Memory B cell (primary cell): ENCODE results near the gene PCDHGB4.
"Not testable (repeated sequence)": the region's sequence is repeated elsewhere in the genome, so short reads cannot be mapped to it uniquely, and the experiment has no call there.

Source experiments
- ATAC-seq: fragments of 150-1000 bp; cut with Tn5 transposase; 2 replicates; pipeline ENCODE4 v1.10.0; 2021; ENCODE audit warnings: low read depth, mild to moderate bottlenecking, moderate library complexity
- DNase-seq, 2 donors: peaks; one replicate each; pipeline ENCODE4 v3.0.0; 2022; ENCODE audit warnings: low spot score in 2 of 2
- H3K27ac Mint-ChIP-seq: one replicate; pipeline ENCODE4 v1.8.0; 2022; ENCODE audit warnings: mild to moderate bottlenecking, moderate library complexity, mixed read lengths
- H3K27me3 Mint-ChIP-seq: one replicate; pipeline ENCODE4 v1.8.0; 2022; ENCODE audit warnings: mixed read lengths
- H3K36me3 Mint-ChIP-seq: one replicate; pipeline ENCODE4 v1.8.0; 2022; ENCODE audit warnings: mild to moderate bottlenecking, mixed read lengths
- H3K4me1 Mint-ChIP-seq: one replicate; pipeline ENCODE4 v1.8.0; 2022; ENCODE audit warnings: mixed read lengths
- H3K4me3 Mint-ChIP-seq: one replicate; pipeline ENCODE4 v1.8.0; 2022; ENCODE audit warnings: mild to moderate bottlenecking, moderate library complexity, mixed read lengths
- H3K9me3 Mint-ChIP-seq: one replicate; pipeline ENCODE4 v1.8.0; 2022; ENCODE audit warnings: mixed read lengths

The PCDHGB4 gene

DNA sequence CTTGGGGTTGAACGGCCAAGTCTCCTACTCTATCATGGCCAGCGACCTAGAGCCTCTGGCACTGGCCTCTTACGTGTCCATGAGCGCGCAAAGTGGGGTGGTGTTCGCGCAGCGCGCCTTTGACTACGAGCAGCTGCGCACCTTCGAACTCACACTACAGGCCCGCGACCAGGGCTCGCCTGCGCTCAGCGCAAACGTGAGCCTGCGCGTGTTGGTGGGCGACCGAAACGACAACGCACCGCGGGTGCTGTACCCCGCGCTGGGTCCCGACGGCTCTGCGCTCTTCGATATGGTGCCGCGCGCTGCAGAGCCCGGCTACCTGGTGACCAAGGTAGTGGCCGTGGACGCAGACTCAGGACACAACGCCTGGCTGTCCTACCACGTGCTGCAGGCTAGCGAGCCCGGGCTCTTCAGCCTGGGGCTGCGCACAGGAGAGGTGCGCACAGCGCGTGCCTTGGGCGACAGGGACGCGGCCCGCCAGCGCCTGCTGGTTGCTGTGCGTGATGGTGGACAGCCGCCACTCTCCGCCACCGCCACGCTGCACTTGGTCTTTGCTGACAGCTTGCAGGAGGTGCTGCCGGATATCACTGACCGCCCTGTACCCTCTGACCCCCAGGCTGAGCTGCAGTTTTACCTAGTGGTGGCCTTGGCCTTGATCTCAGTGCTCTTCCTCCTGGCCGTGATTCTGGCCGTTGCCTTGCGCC lies 12.2 kb downstream of the PCDHGB4 start:
- Mint-ChIP-seq H3K9me3 (peaks cover 7% of the 10 kb centered on the region), H3K36me3 (peaks cover 4% of the 10 kb centered on the region), H3K4me1 (no peaks in the 10 kb centered on the region), H3K27me3 (peaks cover 20% of the 10 kb centered on the region), H3K4me3 (no peak overlapping the region), H3K27ac (no peak overlapping the region)
- DNase-seq: no peak
- no peak for ATAC-seq

DNA sequence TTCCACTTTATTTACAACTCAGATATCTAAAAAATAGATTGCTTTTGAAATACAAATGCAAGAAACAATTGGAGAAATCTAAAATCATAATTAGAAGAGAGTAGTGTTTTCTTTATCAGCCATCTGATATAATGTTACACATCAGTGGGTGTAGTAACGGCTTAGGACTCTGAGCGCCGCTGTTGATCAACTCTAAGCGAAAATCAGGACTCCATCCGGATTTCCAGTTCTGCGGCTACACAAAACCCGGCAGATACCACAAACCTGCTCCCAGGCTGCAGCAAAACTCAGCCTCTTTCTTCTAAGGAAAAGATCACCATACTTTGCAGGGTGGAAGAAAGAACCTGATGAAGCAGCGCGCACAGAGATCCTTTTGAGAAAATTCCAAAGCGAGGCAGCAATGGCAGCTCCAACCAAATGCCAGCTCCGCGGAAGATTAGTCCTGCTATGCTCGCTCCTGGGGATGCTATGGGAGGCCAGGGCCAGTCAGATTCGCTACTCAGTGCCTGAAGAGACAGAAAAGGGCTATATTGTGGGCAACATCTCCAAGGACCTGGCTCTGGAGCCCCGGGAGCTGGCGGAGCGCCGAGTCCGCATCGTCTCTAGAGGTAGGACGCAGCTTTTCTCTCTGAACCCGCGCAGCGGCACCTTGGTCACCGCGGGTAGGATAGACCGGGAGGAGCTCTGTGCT lies 15.2 kb downstream of the PCDHGB4 start, which contains the start of gene PCDHGA9:
PCDHGA9 (plus strand) TSS at position 226 of the 691 bp plus-strand sequence; CDS start at position 401, 175 bp downstream.
- no peaks in the 10 kb centered on the region for H3K4me1 Mint-ChIP-seq
- H3K36me3 Mint-ChIP-seq: peaks cover 7% of the 10 kb centered on the region
- peaks cover 21% of the 10 kb centered on the region for H3K27me3 Mint-ChIP-seq
- DNase-seq (no peak), ATAC-seq (no peak)
- H3K4me3 Mint-ChIP-seq: peak within 1 kb of the TSS; percentile 67
- peaks cover 13% of the 10 kb centered on the region for H3K9me3 Mint-ChIP-seq
- no peak within 1 kb of the TSS for H3K27ac Mint-ChIP-seq

DNA sequence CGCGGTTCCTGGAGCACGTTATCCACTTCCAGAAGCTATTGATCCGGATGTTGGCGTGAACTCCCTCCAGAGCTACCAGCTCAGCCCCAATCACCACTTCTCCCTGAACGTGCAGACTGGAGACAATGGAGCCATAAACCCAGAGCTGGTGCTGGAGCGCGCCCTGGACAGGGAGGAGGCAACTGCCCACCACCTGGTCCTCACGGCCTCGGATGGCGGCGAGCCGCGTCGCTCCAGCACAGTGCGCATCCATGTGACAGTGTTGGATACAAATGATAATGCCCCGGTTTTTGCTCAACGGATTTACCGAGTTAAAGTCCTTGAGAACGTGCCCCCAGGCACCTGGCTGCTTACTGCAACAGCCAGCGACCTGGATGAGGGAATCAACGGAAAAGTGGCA lies 15.9 kb downstream of the PCDHGB4 start:
- ATAC-seq (no peak), DNase-seq (no peak)
- H3K36me3 Mint-ChIP-seq: peaks cover 9% of the 10 kb centered on the region
- no peak overlapping the region for H3K27ac Mint-ChIP-seq
- H3K4me3 Mint-ChIP-seq: no peak overlapping the region
- peaks cover 2% of the 10 kb centered on the region for H3K4me1 Mint-ChIP-seq
- H3K9me3 Mint-ChIP-seq: peaks cover 15% of the 10 kb centered on the region
- H3K27me3 Mint-ChIP-seq: peaks cover 23% of the 10 kb centered on the region

DNA sequence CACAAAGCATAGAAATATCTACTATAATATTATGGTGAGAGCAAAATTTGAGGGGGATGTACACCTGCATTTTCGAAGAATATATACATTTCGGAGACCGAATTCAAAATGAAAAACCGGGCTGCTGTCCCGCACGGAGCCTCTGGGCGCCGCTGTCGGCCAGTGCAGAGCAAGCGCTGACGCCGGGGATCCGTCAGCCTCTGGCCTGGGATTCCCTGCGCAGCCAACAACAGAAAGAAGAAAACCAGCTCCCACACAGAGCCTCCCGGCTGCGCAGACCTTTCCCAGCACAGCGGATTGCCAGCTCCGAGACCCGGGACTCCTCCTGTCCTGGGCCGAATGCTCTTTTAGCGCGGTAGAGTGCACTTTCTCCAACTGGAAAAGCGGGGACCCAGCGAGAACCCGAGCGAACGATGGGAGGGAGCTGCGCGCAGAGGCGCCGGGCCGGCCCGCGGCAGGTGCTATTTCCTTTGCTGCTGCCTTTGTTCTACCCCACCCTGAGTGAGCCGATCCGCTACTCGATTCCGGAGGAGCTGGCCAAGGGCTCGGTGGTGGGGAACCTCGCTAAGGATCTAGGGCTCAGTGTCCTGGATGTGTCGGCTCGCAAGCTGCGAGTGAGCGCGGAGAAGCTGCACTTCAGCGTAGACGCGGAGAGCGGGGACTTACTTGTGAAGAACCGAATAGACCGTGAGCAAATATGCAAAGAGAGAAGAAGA lies 20.4 kb downstream of the PCDHGB4 start, which contains the start of gene PCDHGB6:
PCDHGB6 (plus strand) TSS at position 232 of the 716 bp plus-strand sequence; CDS start at position 414, 182 bp downstream.
- Mint-ChIP-seq H3K4me3 (peak within 1 kb of the TSS; percentile 72), H3K27ac (peak within 1 kb of the TSS; percentile 53), H3K36me3 (peaks cover 12% of the 10 kb centered on the region), H3K9me3 (peaks cover 17% of the 10 kb centered on the region), H3K27me3 (peaks cover 25% of the 10 kb centered on the region)
- not testable (repeated sequence) for H3K4me1 Mint-ChIP-seq, DNase-seq
- peak; percentile 60 for ATAC-seq

DNA sequence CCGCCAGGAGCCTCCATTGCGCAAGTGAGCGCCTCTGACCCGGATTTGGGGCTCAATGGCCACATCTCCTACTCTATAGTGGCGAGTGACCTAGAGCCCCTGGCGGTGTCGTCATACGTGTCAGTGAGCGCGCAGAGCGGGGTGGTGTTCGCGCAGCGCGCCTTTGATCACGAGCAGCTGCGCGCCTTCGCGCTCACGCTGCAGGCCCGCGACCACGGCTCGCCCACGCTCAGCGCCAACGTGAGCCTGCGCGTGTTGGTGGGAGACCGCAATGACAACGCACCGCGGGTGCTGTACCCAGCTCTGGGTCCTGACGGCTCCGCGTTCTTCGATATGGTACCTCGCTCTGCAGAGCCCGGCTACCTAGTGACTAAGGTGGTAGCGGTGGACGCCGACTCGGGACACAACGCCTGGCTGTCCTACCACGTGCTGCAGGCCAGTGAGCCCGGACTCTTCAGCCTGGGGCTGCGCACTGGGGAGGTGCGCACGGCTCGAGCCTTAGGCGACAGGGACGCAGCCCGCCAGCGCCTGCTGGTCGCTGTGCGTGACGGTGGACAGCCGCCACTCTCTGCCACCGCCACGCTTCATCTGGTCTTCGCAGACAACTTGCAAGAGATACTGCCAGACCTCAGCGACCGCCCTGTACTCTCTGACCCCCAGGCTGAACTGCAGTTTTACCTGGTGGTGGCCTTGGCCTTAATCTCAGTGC lies 22.3 kb downstream of the PCDHGB4 start:
- Mint-ChIP-seq H3K27me3 (peaks cover 28% of the 10 kb centered on the region), H3K27ac (peak overlapping the region; percentile 77), H3K4me3 (no peak overlapping the region)

DNA sequence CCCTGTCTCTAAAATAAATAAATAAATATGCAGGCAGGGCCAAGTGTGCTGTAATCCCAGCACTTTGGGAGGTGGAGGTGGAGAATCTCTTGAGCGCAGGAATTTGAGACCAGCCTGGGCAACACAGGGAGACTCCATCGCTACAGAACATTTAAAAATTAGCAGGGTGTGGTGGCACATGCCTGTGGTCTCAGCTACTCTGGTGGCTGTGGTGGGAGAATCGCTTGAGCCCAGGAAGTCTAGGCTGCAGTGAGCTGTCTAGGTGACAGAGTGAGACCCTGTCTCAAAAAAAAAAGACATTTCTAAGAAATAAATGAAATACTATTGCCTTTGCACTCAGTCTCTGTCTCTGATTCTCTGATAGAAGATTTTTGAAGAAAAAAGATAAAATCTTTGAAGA lies 24.1 kb downstream of the PCDHGB4 start:
- ATAC-seq (no peak), DNase-seq (no peak)
- peaks cover 9% of the 10 kb centered on the region for H3K36me3 Mint-ChIP-seq
- H3K27me3 Mint-ChIP-seq: peaks cover 25% of the 10 kb centered on the region
- H3K4me1 Mint-ChIP-seq: peaks cover 8% of the 10 kb centered on the region
- no peak overlapping the region for H3K4me3 Mint-ChIP-seq
- H3K27ac Mint-ChIP-seq: no peak overlapping the region
- peaks cover 9% of the 10 kb centered on the region for H3K9me3 Mint-ChIP-seq

More for the DNA sequence above, 22.3 kb downstream of the PCDHGB4 start:
- no peak for ATAC-seq
- no peak for DNase-seq
- peaks cover 8% of the 10 kb centered on the region for H3K4me1 Mint-ChIP-seq
- H3K36me3 Mint-ChIP-seq: peaks cover 12% of the 10 kb centered on the region
- H3K9me3 Mint-ChIP-seq: peaks cover 15% of the 10 kb centered on the region

DNA sequence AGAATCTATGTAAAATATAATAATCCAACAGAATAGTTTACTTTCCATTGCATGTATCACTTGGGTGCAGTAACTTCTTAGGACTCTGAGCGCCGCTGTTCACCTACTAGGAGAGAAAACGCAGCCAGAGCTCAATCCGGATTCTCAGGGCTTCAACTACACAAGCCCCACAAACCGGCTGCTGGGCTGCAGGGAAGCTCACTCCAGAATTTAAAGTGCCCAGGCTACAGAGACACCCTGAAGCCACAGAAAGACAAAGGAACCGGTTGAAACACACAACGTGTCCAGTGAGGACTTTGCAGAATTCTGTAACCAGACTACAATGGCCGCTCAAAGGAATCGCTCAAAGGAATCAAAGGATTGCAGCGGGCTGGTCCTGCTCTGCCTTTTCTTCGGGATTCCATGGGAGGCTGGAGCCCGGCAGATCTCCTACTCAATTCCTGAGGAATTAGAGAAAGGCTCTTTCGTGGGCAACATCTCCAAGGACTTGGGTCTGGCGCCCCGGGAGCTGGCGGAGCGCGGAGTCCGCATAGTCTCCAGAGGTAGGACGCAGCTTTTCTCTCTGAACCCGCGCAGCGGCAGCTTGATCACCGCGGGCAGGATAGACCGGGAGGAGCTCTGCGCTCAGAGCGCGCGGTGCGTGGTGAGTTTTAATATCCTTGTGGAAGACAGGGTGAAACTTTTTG lies 25.5 kb downstream of the PCDHGB4 start, which contains the start of gene PCDHGA10:
PCDHGA10 (plus strand) TSS at position 134 of the 686 bp plus-strand sequence; CDS start at position 323, 189 bp downstream.
- H3K4me3 Mint-ChIP-seq: peak within 1 kb of the TSS; percentile 86
- H3K27me3 Mint-ChIP-seq: peaks cover 27% of the 10 kb centered on the region
- H3K4me1 Mint-ChIP-seq: peaks cover 10% of the 10 kb centered on the region
- no peak for DNase-seq
- peaks cover 11% of the 10 kb centered on the region for H3K9me3 Mint-ChIP-seq
- peak within 1 kb of the TSS; percentile 70 for H3K27ac Mint-ChIP-seq
- ATAC-seq: peak; percentile 75
- H3K36me3 Mint-ChIP-seq: peaks cover 11% of the 10 kb centered on the region

DNA sequence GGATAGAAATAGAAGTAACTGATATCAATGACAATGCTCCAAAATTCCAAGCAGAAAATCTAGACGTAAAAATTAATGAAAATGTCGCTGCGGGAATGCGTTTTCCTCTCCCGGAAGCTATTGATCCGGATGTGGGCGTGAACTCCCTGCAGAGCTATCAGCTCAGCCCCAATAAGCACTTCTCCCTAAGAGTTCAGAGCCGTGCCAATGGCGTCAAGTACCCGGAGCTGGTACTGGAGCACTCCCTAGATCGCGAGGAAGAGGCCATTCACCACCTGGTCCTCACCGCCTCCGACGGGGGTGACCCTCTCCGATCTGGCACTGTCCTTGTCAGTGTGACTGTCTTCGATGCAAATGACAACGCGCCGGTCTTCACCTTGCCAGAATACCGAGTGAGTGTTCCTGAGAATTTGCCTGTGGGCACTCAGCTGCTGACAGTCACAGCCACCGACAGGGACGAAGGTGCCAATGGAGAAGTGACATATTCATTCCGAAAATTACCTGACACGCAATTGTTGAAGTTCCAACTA lies 26.1 kb downstream of the PCDHGB4 start:
- H3K4me3 Mint-ChIP-seq: peak overlapping the region; percentile 86
- ATAC-seq (no peak), DNase-seq (no peak)
- no peak overlapping the region for H3K27ac Mint-ChIP-seq
- peaks cover 8% of the 10 kb centered on the region for H3K4me1 Mint-ChIP-seq
- H3K36me3 Mint-ChIP-seq: peaks cover 9% of the 10 kb centered on the region
- H3K27me3 Mint-ChIP-seq: peaks cover 29% of the 10 kb centered on the region
- peaks cover 12% of the 10 kb centered on the region for H3K9me3 Mint-ChIP-seq

DNA sequence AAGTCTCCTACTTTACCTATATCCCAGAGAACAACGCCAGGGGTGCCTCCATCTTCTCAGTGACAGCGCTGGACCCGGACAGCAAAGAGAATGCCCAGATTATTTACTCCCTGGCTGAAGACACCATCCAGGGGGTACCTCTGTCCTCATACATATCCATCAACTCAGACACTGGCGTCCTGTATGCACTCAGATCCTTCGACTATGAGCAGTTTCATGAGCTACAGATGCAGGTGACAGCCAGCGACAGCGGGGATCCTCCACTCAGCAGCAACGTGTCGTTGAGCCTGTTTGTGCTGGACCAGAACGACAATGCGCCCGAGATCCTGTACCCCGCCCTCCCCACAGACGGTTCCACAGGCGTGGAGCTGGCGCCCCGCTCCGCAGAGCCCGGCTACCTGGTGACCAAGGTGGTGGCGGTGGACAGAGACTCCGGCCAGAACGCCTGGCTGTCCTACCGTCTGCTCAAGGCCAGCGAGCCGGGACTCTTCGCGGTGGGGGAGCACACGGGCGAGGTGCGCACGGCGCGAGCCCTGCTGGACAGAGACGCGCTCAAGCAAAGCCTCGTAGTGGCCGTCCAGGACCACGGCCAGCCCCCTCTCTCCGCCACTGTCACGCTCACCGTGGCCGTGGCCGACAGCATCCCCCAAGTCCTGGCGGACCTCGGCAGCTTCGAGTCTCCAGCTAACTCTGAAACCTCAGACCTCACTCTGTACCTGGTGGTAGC lies 27.2 kb downstream of the PCDHGB4 start:
- H3K36me3 Mint-ChIP-seq, ATAC-seq, DNase-seq, H3K4me3 Mint-ChIP-seq, H3K4me1 Mint-ChIP-seq: not testable (repeated sequence)
- peaks cover 12% of the 10 kb centered on the region for H3K9me3 Mint-ChIP-seq
- peak overlapping the region; percentile 16 for H3K27ac Mint-ChIP-seq
- peaks cover 26% of the 10 kb centered on the region for H3K27me3 Mint-ChIP-seq

DNA sequence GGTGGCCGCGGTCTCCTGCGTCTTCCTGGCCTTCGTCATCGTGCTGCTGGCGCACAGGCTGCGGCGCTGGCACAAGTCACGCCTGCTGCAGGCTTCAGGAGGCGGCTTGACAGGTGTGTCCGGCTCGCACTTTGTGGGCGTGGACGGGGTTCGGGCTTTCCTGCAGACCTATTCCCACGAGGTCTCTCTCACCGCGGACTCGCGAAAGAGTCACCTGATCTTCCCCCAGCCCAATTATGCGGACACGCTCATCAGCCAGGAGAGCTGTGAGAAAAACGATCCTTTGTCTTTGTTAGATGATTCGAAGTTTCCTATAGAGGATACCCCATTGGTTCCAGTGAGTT lies 27.7 kb downstream of the PCDHGB4 start:
- H3K9me3 Mint-ChIP-seq: peaks cover 11% of the 10 kb centered on the region
- peak; percentile 19 for ATAC-seq
- not testable (repeated sequence) for H3K27ac Mint-ChIP-seq, H3K36me3 Mint-ChIP-seq, H3K4me1 Mint-ChIP-seq, DNase-seq
- H3K27me3 Mint-ChIP-seq: peaks cover 25% of the 10 kb centered on the region
- H3K4me3 Mint-ChIP-seq: peak overlapping the region; percentile 12

DNA sequence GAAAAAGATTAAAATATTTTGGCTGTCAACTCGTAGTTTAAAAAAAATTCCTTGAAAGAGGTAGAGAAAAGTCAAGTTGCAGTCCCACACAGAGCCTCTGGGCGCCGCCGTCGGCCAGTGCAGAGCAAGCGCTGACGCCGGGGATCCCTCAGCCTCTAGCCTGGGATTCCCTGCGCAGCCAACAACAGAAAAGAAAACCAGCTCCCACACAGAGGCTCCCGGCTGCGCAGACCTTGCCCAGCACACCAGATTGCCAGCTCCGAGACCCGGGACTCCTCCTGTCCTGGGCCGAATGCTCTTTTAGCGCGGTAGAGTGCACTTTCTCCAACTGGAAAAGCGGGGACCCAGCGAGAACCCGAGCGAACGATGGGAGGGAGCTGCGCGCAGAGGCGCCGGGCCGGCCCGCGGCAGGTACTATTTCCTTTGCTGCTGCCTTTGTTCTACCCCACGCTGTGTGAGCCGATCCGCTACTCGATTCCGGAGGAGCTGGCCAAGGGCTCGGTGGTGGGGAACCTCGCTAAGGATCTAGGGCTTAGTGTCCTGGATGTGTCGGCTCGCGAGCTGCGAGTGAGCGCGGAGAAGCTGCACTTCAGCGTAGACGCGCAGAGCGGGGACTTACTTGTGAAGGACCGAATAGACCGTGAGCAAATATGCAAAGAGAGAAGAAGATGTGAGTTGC lies 30.1 kb downstream of the PCDHGB4 start, which contains the start of gene PCDHGB7:
PCDHGB7 (plus strand) TSS at position 184 of the 679 bp plus-strand sequence; CDS start at position 367, 183 bp downstream.
- Mint-ChIP-seq H3K4me1 (peaks cover 11% of the 10 kb centered on the region), H3K27ac (peak within 1 kb of the TSS; percentile 45), H3K4me3 (peak within 1 kb of the TSS; percentile 74), H3K27me3 (peaks cover 21% of the 10 kb centered on the region), H3K9me3 (peaks cover 12% of the 10 kb centered on the region)
- ATAC-seq: peak; percentile 55
- H3K36me3 Mint-ChIP-seq, DNase-seq: not testable (repeated sequence)
